Neural progenitor cell (in vitro differentiated cells): ENCODE data around the gene DPH1. TPM values are rescaled to one million over a fixed set of nuclear protein-coding genes. Genes with fewer than 3 reads are reported as not detected.

Experiments
- DNase-seq: peaks from one replicate; pipeline ENCODE4 v3.0.0-alpha.2; 2016; ENCODE audit warnings: low spot score
- H2AFZ ChIP-seq: fragments of 200-600 bp; sonication (generic); replicated peaks from 2 replicates; pipeline ENCODE4 v1.6.1; 2016; ENCODE audit warnings: antibody characterized with exemption
- H3F3A ChIP-seq: fragments of 200-600 bp; sonication (generic); 2 replicates; pipeline ENCODE4 v1.6.1; 2016; ENCODE audit warnings: antibody characterized with exemption, low read depth
- H3K27ac ChIP-seq: fragments of 200-600 bp; sonication (generic); 2 replicates; pipeline ENCODE4 v1.5.1; 2016; ENCODE audit warnings: mild to moderate bottlenecking
- H3K27me3 ChIP-seq: fragments of 200-600 bp; sonication (generic); 2 replicates; pipeline ENCODE4 v1.6.1; 2016; ENCODE audit warnings: mild to moderate bottlenecking, moderate library complexity
- H3K36me3 ChIP-seq: fragments of 200-600 bp; sonication (generic); 2 replicates; pipeline ENCODE4 v1.5.1; 2016
- H3K4me1 ChIP-seq: fragments of 200-600 bp; sonication (generic); 2 replicates; pipeline ENCODE4 v1.6.1; 2016; ENCODE audit warnings: mixed run types
- H3K4me2 ChIP-seq: fragments of 200-600 bp; sonication (generic); 2 replicates; pipeline ENCODE4 v1.6.1; 2016
- H3K4me3 ChIP-seq: fragments of 200-600 bp; sonication (generic); 2 replicates; pipeline ENCODE4 v1.5.1; 2016
- H3K79me2 ChIP-seq: fragments of 200-600 bp; sonication (generic); 2 replicates; pipeline ENCODE4 v1.6.1; 2016; ENCODE audit warnings: low read depth
- H3K9ac ChIP-seq: fragments of 200-600 bp; sonication (generic); 2 replicates; pipeline ENCODE4 v1.6.1; 2016
- H3K9me3 ChIP-seq: fragments of 200-600 bp; sonication (generic); 2 replicates; pipeline ENCODE4 v1.5.1; 2016; ENCODE audit warnings: low read depth
- H4K20me1 ChIP-seq: fragments of 200-600 bp; sonication (generic); 2 replicates; pipeline ENCODE4 v1.6.1; 2016; ENCODE audit warnings: low read depth
- H3K27ac Mint-ChIP-seq: 3 replicates; pipeline ENCODE4 v1.8.0; 2021; ENCODE audit warnings: mixed read lengths
- H3K27me3 Mint-ChIP-seq: 2 replicates; pipeline ENCODE4 v1.8.0; 2022; ENCODE audit warnings: low read depth, mild to moderate bottlenecking, inconsistent platforms, moderate library complexity, mixed read lengths; ENCODE audit not compliant: insufficient read depth
- H3K36me3 Mint-ChIP-seq: 3 replicates; pipeline ENCODE4 v1.8.0; 2021; ENCODE audit warnings: mixed read lengths
- H3K4me1 Mint-ChIP-seq: 3 replicates; pipeline ENCODE4 v1.8.0; 2021; ENCODE audit warnings: mixed read lengths
- H3K4me3 Mint-ChIP-seq: 3 replicates; pipeline ENCODE4 v1.8.0; 2021; ENCODE audit warnings: mild to moderate bottlenecking, moderate library complexity, mixed read lengths
- H3K9me3 Mint-ChIP-seq: 3 replicates; pipeline ENCODE4 v1.8.0; 2020; ENCODE audit warnings: mixed read lengths
- CTCF ChIP-seq: fragments of 200-600 bp; sonication (generic); IDR thresholded peaks from 2 replicates; pipeline ENCODE4 v1.5.1; 2017; ENCODE audit warnings: antibody characterized with exemption, mild to moderate bottlenecking
- EZH2 ChIP-seq: fragments of 200-600 bp; sonication (generic); IDR thresholded peaks from 2 replicates; pipeline ENCODE4 v1.6.1; 2017; ENCODE audit warnings: antibody characterized with exemption, mild to moderate bottlenecking, moderate library complexity
- EZH2phosphoT487 ChIP-seq: fragments of 200-600 bp; sonication (generic); IDR thresholded peaks from 2 replicates; pipeline ENCODE4 v1.6.1; 2017; ENCODE audit warnings: antibody characterized with exemption
- total RNA-seq: library from RNA; depleted of rRNA; stranded (reverse); fragments of >200 nt; gene quantifications from 2 replicates; pipeline ENCODE4 v1.2.3, GENCODE V29; 2015; ENCODE audit warnings: low replicate concordance

Gene DPH1
- total RNA-seq, 1 donor from 2014 or later, result 21.1 TPM

DNA sequence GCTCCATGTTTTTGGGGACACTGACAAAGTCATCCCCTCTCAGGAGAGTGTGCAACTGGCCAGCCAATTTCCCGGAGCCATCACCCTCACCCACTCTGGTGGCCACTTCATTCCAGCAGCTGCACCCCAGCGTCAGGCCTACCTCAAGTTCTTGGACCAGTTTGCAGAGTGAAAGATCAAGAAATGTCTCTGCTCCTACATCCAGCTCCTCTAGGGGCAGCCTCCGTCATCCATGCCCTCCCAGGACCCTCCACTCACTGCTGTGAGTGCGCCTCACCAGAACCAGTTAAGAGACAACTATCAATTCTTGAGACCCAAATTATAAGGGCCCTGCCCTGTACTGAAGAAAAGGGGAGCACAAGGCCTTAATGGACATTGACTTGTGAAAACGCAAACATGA lies 13.0 kb downstream of the DPH1 start:
- peaks cover 20% of the 10 kb centered on the region for H3K79me2 ChIP-seq
- no peak overlapping the region for H2AFZ ChIP-seq
- H3K4me3 ChIP-seq, result peak overlapping the region; percentile 78
- H3K27me3 ChIP-seq, result peaks cover 20% of the 10 kb centered on the region
- H3K27ac ChIP-seq, result no peak overlapping the region
- TF ChIP-seq CTCF (no peak), EZH2phosphoT487 (no peak), EZH2 (no peak)
- H3K9ac ChIP-seq, result no peak overlapping the region
- Mint-ChIP-seq H3K9me3 (no peaks in the 10 kb centered on the region), H3K27me3 (peaks cover 12% of the 10 kb centered on the region), H3K4me3 (peak overlapping the region; percentile 88), H3K4me1 (peaks cover 26% of the 10 kb centered on the region), H3K27ac (peak overlapping the region; percentile 81), H3K36me3 (peaks cover 13% of the 10 kb centered on the region)
- H4K20me1 ChIP-seq, result peaks cover 5% of the 10 kb centered on the region
- H3K4me1 ChIP-seq, result peaks cover 7% of the 10 kb centered on the region
- peaks cover 12% of the 10 kb centered on the region for H3F3A ChIP-seq
- peak overlapping the region; percentile 89 for H3K4me2 ChIP-seq
- no peak for DNase-seq
- H3K9me3 ChIP-seq, result no peaks in the 10 kb centered on the region
- no peaks in the 10 kb centered on the region for H3K36me3 ChIP-seq

- Histone ChIP-seq H3K9me3 (no peaks in the 10 kb centered on the region), H3F3A (peaks cover 12% of the 10 kb centered on the region), H2AFZ (no peak overlapping the region), H3K4me2 (no peak overlapping the region), H3K9ac (no peak overlapping the region), H3K4me3 (no peak overlapping the region), H3K27me3 (peaks cover 28% of the 10 kb centered on the region), H4K20me1 (peaks cover 5% of the 10 kb centered on the region), H3K27ac (no peak overlapping the region), H3K4me1 (peaks cover 7% of the 10 kb centered on the region), H3K36me3 (no peaks in the 10 kb centered on the region), H3K79me2 (peaks cover 20% of the 10 kb centered on the region)
- H3K4me3 Mint-ChIP-seq, result peak overlapping the region; percentile 88
- H3K27ac Mint-ChIP-seq, result no peak overlapping the region
- no peak for TF ChIP-seq EZH2
- TF ChIP-seq EZH2phosphoT487, result no peak
- no peak for TF ChIP-seq CTCF
- H3K27me3 Mint-ChIP-seq, result peaks cover 16% of the 10 kb centered on the region
- no peak for DNase-seq
- H3K36me3 Mint-ChIP-seq, result peaks cover 13% of the 10 kb centered on the region
- peaks cover 30% of the 10 kb centered on the region for H3K4me1 Mint-ChIP-seq
- H3K9me3 Mint-ChIP-seq, result no peaks in the 10 kb centered on the region
Measured at GRCh38 chr17:2043785-2044184, 13.8 kb downstream of the DPH1 start.

DNA sequence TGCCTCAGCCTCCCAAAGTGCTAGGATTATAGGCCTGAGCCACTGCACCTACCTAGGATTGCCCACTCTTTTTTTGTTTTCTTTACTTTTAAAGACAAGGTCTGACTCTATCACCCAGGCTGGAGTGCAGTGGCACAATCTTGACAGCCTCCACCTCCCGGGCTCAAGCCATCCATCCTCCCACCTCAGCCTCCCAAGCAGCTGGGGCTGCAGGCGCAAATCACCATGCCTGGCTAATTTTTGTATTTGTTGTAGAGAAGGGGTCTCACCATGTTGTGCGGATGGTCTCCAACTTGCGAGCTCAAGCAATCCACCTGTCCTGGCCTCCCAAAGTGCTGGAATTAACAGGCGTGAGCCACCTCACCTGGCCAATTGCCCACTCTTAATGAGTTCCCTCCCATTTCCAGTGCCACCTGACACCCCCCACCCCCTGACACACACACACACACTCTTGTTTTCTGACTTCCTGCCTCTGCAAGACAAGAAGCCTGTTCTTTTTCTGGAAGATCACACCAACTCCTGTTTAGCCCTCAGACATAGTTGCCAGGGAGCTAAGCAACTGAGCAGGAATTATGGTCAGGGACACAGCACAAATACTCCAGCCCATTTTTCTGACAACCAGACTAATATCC lies 14.4 kb downstream of the DPH1 start:
- H3K27me3 Mint-ChIP-seq, result peaks cover 21% of the 10 kb centered on the region
- no peak overlapping the region for H2AFZ ChIP-seq
- no peak overlapping the region for H3K4me2 ChIP-seq
- H3K27me3 ChIP-seq, result peaks cover 34% of the 10 kb centered on the region
- peaks cover 20% of the 10 kb centered on the region for H3K79me2 ChIP-seq
- no peak overlapping the region for H3K4me3 ChIP-seq
- TF ChIP-seq EZH2, result no peak
- H4K20me1 ChIP-seq, result peaks cover 10% of the 10 kb centered on the region
- peaks cover 18% of the 10 kb centered on the region for H3F3A ChIP-seq
- DNase-seq, result no peak
- no peaks in the 10 kb centered on the region for H3K36me3 ChIP-seq
- H3K4me3 Mint-ChIP-seq, result peak overlapping the region; percentile 46
- peaks cover 13% of the 10 kb centered on the region for H3K36me3 Mint-ChIP-seq
- no peaks in the 10 kb centered on the region for H3K9me3 ChIP-seq
- H3K9me3 Mint-ChIP-seq, result no peaks in the 10 kb centered on the region
- H3K4me1 Mint-ChIP-seq, result peaks cover 36% of the 10 kb centered on the region
- H3K27ac Mint-ChIP-seq, result no peak overlapping the region
- no peak overlapping the region for H3K27ac ChIP-seq
- peaks cover 11% of the 10 kb centered on the region for H3K4me1 ChIP-seq
- no peak overlapping the region for H3K9ac ChIP-seq

DNA sequence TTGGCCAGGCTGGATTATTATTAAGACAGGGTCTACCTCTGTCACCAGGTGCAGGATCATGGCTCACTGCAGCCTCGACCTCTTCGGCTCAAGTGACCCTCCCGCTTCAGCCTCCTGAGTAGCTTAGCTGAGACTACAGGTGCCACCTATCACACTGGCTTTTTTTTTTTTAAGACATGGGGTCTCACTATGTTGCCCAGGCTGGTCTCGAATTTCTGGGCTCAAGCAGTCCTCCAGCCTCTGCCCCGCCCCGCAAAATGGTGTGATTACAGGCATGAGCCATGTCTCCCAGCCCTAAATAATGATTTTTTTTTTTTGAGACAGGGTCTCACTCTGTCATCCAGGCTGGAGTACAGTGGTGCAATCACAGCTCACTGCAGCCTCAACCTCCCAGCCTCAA lies 17.6 kb downstream of the DPH1 start:
- Mint-ChIP-seq H3K4me3 (no peak overlapping the region), H3K27me3 (peaks cover 23% of the 10 kb centered on the region), H3K4me1 (peaks cover 32% of the 10 kb centered on the region), H3K27ac (no peak overlapping the region), H3K9me3 (no peaks in the 10 kb centered on the region), H3K36me3 (peaks cover 13% of the 10 kb centered on the region)
- no peak overlapping the region for H3K27ac ChIP-seq
- peaks cover 11% of the 10 kb centered on the region for H3K4me1 ChIP-seq
- H3K4me2 ChIP-seq, result no peak overlapping the region
- peaks cover 17% of the 10 kb centered on the region for H3K79me2 ChIP-seq
- H3K36me3 ChIP-seq, result no peaks in the 10 kb centered on the region
- no peak overlapping the region for H3K9ac ChIP-seq
- peaks cover 62% of the 10 kb centered on the region for H3K27me3 ChIP-seq
- peaks cover 28% of the 10 kb centered on the region for H3F3A ChIP-seq
- DNase-seq, result no peak
- no peaks in the 10 kb centered on the region for H3K9me3 ChIP-seq
- no peak overlapping the region for H3K4me3 ChIP-seq
- no peak overlapping the region for H2AFZ ChIP-seq
- H4K20me1 ChIP-seq, result peaks cover 32% of the 10 kb centered on the region
- TF ChIP-seq EZH2 (no peak), CTCF (no peak), EZH2phosphoT487 (no peak)
